ENCODE data around the gene FBXO15.

- TF ChIP-seq CTCF (conservative IDR thresholded peaks at IDR 0.05 in 1 of 2, IDR thresholded peaks at IDR 0.05 in 1 of 2; ENCODE audit: low read depth in 1 of 2, low read length in 2 of 2) = no peak
- no peak for TF ChIP-seq EZH2 (IDR thresholded peaks at IDR 0.05; ENCODE audit: low read length, missing control alignments)
Measured at GRCh38 chr18:74152270-74152669, 4.6 kb upstream of the FBXO15 start.

Measured in fibroblast of lung (primary cell).